ENCODE measurements around the gene HSPA1A.
"Not testable (repeated sequence)": the region's sequence is repeated elsewhere in the genome, so short reads cannot be mapped to it uniquely, and the experiment has no call there.

Gene HSPA1A

DNA sequence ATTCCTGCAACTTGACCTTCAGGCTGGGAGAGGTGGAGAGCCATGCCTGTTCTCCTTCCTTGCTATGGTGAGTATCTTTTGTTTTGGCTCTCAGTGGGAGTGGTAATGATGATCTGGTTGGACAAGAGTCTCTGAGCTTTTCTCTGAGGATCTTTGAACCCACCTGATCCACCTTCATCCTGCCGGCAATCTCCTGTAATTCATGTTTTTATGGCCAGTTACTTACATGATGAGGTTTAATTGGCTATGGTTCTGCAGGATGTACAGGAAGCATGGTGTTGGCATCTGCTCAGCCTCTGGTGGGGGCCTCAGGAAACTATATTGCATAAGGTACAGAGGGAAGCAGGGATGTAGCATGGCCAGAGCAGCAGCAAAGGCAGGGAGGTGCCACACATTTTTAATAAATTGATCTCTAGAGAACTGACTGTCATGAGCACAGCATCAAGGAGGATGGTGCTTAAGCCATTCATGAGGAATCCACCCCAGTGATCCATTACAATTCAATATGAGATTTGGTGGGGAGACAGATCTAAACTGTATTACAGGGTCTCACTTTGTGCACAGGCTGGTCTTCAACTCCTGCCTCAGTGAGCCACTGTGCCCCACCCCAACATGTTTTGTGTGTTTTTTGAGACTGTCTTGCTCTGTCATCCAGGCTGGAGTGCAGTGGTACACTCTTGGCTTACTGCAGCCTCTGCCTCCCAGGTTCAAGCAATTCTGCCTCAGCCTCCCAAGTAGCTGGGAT, 22.2 kb downstream of the HSPA1A start:
- DNase-seq = no peak

DNA sequence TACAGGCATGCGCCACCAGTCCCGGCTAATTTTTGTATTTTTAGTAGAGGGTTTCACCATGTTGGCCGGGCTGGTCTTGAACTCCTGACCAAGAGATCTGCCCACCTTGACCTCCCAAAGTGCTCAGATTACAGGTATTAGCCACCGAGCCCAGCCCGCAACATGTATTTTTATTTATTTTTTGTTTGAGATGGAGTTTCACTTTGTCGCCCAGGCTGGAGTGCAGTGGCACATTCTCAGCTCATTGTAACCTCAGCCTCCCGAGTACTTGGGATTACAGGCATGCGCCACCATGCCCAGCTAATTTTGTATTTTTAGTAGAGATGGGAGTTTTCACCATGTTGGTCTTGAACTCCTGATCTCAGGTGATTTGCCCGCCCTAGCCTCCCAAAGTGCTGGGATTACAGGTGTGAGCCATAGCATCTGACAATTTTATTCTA, 22.8 kb downstream of the HSPA1A start:
- not testable (repeated sequence) for DNase-seq

GRCh38 chr6:31838968-31839367, 23.6 kb downstream of the HSPA1A start:
- DNase-seq = no peak

DNA sequence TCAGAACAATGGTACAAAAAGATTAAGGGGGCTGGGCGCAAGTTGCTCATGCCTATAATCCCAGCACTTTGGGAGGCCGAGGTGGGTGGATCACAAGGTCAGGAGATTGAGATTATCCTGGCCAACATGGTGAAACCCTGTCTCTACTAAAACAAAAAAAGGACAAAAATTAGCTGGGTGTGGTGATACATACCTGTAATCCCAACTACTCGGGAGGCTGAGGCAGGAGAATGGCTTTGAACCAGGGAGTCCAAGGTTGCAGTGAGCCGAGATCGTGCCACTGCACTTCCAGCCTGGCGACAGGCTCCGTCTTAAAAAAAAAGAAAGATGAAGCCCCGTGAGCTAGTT, 24.4 kb downstream of the HSPA1A start:
- not testable (repeated sequence) for DNase-seq

- DNase-seq = peak; percentile 67
These were observed 26.7 kb downstream of the HSPA1A start for GRCh38 chr6:31842053-31842452.

DNA sequence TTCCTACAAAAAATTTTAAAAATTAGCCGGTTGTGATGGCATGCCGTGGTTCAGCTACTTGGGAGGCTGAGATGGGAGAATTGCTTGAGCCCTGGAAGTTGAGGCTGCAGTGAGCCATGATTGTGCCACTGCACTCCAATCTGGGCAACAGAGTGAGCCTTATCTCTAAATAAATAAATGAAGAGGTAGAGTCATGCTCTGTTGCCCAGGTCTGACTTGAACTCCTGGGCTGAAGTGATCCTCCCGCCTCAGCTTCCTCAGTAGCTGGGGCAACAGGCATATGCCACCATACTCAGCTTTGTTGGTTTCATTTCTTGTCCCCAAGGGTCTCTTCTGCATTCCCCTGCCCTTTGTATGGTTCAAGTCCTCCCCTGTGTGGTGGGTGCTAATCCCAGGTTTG, 29.2 kb downstream of the HSPA1A start:
- DNase-seq = no peak

GRCh38 chr6:31847276-31847978, 32.1 kb downstream of the HSPA1A start:
- DNase-seq = no peak

DNA sequence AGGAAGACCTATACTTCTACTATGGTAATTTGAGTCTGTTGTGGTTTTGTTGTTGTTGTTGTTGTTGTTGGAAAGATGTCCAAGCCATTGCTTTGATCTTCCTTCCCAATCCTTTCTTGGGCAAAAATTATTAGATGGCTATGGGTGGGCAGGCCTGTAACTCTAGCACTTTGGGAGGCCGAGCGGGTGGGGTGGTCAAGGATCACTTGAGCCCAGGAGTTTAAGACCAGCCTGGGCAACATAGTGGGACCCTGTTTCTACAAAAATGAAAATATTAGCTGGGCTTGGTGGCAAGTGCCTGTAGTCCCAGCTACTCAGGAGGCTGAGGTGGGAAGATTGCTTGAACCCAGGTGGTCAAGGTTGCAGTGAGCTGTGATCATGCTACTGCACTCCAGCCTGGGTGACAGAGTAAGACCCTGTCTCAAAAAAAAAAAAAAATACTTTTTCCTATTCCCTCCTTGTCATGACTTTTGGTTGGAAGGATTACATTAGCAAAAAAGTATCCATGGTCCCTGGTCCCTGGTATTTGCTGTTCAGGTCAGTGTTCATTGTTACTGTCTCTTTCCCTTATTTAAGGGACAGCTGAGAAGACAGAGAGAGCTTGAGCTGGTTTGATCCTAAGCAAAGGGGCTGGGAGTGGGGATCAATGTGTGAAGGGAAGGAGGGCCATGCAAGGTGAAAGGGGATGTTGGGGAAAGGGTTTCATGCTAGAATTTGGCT, 35.6 kb downstream of the HSPA1A start:
- no peak for DNase-seq

DNA sequence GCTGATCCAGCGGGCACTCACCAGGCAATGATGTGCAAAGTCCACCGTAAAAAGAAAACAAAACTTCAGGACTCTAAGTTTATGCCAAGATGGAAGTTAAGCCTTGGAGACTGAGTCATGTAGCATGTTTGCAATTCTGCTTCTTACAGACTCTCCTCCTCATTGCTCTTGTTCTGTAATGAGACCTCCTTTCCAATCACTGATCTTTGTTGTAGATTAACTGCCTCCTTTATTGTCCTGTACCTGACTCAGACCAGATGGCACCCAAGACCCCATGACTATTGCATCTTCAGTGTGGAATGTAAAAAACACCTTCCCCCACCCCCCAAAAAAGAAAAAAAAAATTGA, 36.1 kb downstream of the HSPA1A start:
- DNase-seq = no peak

DNA sequence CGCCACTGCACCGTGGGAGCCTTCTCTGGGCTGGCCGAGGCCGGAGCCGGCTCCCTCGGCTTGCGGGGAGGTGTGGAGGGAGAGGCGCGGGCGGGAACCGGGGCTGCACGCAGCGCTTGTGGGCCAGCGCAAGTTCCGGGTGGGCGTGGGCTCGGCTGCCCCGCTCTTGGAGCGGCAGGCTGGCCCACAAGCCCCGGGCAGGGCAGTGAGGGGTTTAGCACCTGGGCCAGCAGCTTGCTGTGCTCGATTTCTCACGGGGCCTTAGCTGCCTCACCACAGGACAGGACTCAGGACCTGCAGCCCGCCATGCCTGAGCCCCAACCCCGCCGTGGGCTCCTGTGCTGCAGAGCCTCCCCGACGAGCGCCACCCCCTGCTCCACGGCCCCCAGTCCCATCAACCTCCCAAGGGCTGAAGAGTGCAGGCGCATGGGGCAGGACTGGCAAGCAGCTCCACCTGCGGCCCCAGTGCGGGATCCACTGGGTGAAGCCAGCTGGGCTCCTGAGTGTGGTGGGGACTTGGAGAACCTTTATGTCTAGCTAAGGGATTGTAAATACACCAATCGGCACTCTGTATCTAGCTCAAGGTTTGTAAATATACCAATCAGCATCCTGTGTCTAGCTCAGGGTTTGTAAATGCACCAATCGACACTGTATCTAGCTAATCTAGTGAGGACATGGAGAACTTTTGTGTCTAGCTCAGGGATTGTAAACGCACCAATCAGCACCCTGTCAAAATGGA, 36.8 kb downstream of the HSPA1A start:
- not testable (repeated sequence) for DNase-seq

GRCh38 chr6:31857774-31858173, 42.4 kb downstream of the HSPA1A start:
- not testable (repeated sequence) for DNase-seq

GRCh38 chr6:31858707-31859106, 43.4 kb downstream of the HSPA1A start:
- DNase-seq = no peak

- no peak for DNase-seq
These were observed 44.6 kb downstream of the HSPA1A start for GRCh38 chr6:31859923-31860322.

DNA sequence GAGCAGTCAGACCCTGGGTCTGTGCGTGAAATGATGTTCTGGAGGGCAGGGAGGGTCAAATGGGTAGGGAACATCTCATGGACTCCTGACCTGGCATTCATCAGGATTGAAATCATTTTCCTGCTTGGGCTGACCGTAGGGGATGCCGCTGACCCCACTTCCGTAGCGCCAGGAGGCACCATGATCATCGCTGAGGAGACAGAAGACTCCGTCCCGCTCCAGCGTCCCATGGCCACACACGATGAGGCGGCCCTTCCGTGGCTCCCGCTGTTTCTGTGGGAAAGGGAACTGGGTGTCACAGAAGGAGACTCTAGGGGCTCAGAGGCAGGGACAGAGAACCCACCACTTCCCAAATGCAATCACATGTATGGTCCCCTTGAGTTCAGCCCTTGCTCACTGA, 45.0 kb downstream of the HSPA1A start:
- DNase-seq = no peak

DNA sequence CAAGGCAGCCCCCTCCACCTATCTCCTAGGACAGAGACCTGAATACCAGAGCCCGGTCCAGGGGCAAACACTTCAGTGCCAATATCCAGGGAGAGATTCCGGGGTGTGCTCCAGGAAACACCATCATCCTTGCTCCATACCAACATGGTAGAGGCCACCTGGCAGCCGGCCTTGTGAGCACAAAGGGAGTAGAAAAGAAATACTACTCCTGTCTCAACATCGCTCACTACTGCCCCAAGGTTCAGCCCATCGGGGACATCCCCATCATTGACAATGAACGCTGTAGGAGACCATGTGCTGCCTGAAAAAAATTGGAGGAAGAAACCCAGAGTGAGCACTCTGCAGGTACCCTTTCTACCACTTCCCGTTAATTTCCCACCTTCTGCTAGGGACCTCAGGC, 45.8 kb downstream of the HSPA1A start:
- no peak for DNase-seq

DNA sequence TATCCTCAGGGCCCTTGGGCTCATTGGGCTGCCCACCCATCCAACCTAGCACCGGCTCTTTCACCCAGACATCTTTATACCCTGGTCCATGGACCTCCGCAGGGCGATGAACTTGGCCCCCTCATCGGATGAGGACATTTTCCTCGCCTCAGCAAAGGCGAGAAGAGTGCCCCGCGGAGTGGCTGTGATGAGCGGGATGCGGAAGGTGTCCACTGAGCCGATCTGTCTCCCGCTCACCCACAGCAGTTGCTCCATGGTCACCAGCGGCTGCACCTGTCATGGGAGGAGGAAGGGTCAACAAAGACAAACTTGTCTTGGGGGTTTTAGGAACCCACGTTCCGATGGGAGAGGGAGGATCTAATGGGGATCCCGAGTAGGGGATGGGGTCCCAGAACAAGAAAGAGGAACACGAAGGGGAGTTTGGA, 46.6 kb downstream of the HSPA1A start:
- no peak for DNase-seq

DNA sequence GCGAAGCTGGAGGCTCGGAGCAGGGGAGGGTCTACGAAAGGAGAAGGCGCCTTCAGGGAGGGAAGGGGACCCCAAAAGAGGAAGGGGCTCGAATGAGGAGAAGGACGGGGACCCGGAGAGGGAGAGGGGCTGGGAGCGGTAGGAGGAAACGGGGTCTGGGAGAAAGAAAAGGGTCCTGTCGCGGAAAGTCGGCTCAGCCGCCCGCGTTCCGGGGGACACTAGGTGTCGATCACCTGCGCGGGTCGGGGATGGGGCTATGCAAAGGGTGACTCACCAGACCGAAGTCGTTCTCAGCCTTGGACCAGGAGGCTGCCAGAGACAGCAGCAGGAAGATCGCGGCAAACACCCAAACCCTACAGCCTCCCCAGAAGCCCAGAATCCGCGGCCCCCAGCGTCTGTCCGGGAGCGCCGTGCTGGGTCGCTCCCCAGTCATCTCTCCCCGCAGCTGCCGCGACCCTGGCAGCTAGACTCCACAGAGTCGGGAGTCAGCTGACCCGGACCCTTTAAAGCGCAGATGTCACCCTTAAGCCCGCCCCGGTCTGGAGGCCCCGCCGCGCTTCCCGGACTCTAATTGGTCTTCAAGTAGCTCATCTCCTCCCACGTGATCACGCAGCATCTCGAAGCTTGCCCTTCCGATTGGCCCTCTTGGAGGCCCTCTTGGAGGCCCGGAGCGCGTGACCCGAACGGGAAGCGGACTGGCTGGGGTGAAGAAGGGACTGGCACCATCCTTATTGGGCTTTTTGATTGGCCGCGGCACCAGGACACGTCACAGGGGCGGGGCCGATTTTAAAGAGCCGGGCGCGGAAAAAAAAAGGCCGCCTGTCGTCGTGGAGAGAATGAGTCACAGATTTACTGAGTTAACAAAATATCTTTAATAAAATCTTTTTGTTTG, 47.2 kb downstream of the HSPA1A start, which contains the start of gene NEU1:
Gene NEU1 (minus strand): TSS at position 478 of the 892 bp plus-strand sequence. CDS start 45 bp downstream, at position 433.
- peak; percentile 97 for DNase-seq

- peak; percentile 70 for DNase-seq
These were observed 48.8 kb downstream of the HSPA1A start for GRCh38 chr6:31864123-31864562.

- DNase-seq = no peak
These were observed 49.5 kb downstream of the HSPA1A start for GRCh38 chr6:31864818-31865204.

GRCh38 chr6:31865205-31866118, 50.1 kb downstream of the HSPA1A start:
- DNase-seq = no peak

Measured in activated CD8-positive, alpha-beta memory T cell treated with anti-CD3 and anti-CD28 coated beads for 24 hours (primary cell).